ENCODE measurements around the gene VASH2.

DNA sequence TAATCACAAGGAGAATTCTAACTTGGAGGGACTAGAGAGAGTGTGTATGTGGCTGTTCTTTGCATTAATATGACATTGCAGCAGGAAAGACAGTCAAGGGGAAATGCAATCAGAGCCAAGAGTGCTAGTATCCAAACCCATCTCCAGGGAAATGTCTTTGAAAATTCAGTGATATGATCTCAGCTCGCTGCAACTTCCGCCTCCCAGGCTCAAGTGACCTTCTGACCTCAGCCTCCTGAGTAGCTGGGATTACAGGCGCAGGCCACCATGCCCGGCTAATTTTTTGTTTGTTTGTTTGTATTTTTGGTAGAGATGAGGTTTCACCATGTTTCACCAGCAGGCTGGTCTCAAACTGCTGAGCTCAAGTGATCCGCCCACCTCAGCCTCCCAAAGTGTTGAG lies 16.3 kb downstream of the VASH2 start:
- TF ChIP-seq, protein P1, sequence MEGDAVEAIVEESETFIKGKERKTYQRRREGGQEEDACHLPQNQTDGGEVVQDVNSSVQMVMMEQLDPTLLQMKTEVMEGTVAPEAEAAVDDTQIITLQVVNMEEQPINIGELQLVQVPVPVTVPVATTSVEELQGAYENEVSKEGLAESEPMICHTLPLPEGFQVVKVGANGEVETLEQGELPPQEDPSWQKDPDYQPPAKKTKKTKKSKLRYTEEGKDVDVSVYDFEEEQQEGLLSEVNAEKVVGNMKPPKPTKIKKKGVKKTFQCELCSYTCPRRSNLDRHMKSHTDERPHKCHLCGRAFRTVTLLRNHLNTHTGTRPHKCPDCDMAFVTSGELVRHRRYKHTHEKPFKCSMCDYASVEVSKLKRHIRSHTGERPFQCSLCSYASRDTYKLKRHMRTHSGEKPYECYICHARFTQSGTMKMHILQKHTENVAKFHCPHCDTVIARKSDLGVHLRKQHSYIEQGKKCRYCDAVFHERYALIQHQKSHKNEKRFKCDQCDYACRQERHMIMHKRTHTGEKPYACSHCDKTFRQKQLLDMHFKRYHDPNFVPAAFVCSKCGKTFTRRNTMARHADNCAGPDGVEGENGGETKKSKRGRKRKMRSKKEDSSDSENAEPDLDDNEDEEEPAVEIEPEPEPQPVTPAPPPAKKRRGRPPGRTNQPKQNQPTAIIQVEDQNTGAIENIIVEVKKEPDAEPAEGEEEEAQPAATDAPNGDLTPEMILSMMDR (IDR thresholded peaks at IDR 0.05): no peak
- TF ChIP-seq POLR2A (IDR thresholded peaks at IDR 0.05): no peak

Data from adrenal gland (tissue), 5 donors.